Liver (tissue), 3 donors: ENCODE results near the gene TFF3.

Experiments
- FOXA1 ChIP-seq: IDR thresholded peaks from 2 replicates; pipeline ENCODE4 v1.6.1; 2016; ENCODE audit warnings: antibody characterized with exemption
- RXRA ChIP-seq, 2 donors: IDR thresholded peaks; 2 replicates each; pipeline ENCODE4 v1.6.1; 2017 to 2018; ENCODE audit warnings: antibody characterized with exemption in 2 of 2, mild to moderate bottlenecking in 1 of 2
- TAF1 ChIP-seq: conservative IDR thresholded peaks from 2 replicates; pipeline ENCODE4 v1.6.1; 2016; ENCODE audit warnings: antibody characterized with exemption, mild to moderate bottlenecking
- TF ChIP-seq, protein P1 (sequence below): fragments of 150-350 bp; IDR thresholded peaks from 2 replicates; pipeline ENCODE4 v1.5.1; 2017; ENCODE audit warnings: improper control_type of control experiment, low read depth, low read length; ENCODE audit not compliant: missing input control
- TF ChIP-seq, protein P2 (sequence below): IDR thresholded peaks from 2 replicates; pipeline ENCODE4 v1.6.1; 2016; ENCODE audit warnings: antibody characterized with exemption, mild to moderate bottlenecking
- donor health status: healthy.
- donor health status: healthy.

DNA sequence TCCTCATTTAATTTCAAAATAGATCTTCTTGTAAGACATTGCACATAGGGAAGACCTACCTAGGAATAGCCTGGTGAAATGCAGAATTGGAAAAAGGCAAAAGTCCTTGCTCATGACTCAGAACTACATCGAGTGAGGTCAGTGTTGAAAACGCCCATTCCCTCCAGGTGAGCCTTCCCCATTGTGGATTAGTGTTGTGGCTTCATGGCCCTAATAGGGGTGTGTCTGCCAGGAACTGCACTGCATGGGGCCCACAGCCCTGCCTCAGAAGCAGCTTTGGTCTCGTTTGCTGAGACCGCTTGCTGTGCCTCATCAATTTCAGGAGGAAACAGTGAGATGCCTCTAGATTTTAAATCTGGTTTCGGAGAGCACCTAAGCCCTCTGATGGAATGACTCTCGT is 17.0 kb downstream of the TFF3 start:
- TF ChIP-seq, protein P1, sequence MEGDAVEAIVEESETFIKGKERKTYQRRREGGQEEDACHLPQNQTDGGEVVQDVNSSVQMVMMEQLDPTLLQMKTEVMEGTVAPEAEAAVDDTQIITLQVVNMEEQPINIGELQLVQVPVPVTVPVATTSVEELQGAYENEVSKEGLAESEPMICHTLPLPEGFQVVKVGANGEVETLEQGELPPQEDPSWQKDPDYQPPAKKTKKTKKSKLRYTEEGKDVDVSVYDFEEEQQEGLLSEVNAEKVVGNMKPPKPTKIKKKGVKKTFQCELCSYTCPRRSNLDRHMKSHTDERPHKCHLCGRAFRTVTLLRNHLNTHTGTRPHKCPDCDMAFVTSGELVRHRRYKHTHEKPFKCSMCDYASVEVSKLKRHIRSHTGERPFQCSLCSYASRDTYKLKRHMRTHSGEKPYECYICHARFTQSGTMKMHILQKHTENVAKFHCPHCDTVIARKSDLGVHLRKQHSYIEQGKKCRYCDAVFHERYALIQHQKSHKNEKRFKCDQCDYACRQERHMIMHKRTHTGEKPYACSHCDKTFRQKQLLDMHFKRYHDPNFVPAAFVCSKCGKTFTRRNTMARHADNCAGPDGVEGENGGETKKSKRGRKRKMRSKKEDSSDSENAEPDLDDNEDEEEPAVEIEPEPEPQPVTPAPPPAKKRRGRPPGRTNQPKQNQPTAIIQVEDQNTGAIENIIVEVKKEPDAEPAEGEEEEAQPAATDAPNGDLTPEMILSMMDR: no peak
- TF ChIP-seq, protein P2, sequence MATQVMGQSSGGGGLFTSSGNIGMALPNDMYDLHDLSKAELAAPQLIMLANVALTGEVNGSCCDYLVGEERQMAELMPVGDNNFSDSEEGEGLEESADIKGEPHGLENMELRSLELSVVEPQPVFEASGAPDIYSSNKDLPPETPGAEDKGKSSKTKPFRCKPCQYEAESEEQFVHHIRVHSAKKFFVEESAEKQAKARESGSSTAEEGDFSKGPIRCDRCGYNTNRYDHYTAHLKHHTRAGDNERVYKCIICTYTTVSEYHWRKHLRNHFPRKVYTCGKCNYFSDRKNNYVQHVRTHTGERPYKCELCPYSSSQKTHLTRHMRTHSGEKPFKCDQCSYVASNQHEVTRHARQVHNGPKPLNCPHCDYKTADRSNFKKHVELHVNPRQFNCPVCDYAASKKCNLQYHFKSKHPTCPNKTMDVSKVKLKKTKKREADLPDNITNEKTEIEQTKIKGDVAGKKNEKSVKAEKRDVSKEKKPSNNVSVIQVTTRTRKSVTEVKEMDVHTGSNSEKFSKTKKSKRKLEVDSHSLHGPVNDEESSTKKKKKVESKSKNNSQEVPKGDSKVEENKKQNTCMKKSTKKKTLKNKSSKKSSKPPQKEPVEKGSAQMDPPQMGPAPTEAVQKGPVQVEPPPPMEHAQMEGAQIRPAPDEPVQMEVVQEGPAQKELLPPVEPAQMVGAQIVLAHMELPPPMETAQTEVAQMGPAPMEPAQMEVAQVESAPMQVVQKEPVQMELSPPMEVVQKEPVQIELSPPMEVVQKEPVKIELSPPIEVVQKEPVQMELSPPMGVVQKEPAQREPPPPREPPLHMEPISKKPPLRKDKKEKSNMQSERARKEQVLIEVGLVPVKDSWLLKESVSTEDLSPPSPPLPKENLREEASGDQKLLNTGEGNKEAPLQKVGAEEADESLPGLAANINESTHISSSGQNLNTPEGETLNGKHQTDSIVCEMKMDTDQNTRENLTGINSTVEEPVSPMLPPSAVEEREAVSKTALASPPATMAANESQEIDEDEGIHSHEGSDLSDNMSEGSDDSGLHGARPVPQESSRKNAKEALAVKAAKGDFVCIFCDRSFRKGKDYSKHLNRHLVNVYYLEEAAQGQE: no peak
- TF ChIP-seq TAF1: no peak
- no peak for TF ChIP-seq FOXA1
- no peak for TF ChIP-seq RXRA (IDR thresholded peaks at IDR 0.05)
